ENCODE measurements around the gene ZNF536. TPM values are rescaled to one million over a fixed set of nuclear protein-coding genes. Genes with fewer than 3 reads are reported as not detected.

ZNF536 gene
- total and polyA plus RNA-seq, 2 of the 13 experiments (the other 11 are each of a cell fraction or from before 2014, with no cell fraction given) = not detected

GRCh38 chr19:30406220-30407067 is 34.3 kb downstream of the ZNF536 start (continued):
- peak; percentile 44; the same call in 1 of the 2 replicates for TF ChIP-seq CEBPG (CRISPR knock-in tag; IDR thresholded peaks at IDR 0.05)
- TF ChIP-seq ZNF589 (CRISPR knock-in tag; conservative IDR thresholded peaks at IDR 0.05) = no peak
- TF ChIP-seq SNRNP70 (IDR thresholded peaks at IDR 0.05; ENCODE audit: low read depth, low read length) = no peak
- TF ChIP-seq ZNF263 (CRISPR knock-in tag; IDR thresholded peaks at IDR 0.05) = no peak
- no peak for TF ChIP-seq ZNF337 (CRISPR knock-in tag; IDR thresholded peaks at IDR 0.05; ENCODE audit: borderline replicate concordance, low read depth)
- no peak for TF ChIP-seq CHD4 (IDR thresholded peaks at IDR 0.05; ENCODE audit: borderline replicate concordance, low read length)
- no peak for TF ChIP-seq USF2 (IDR thresholded peaks at IDR 0.05; ENCODE audit: low read depth, low read length)
- TF ChIP-seq USF2 (CRISPR knock-in tag; IDR thresholded peaks at IDR 0.05; ENCODE audit: borderline replicate concordance) = no peak
- TF ChIP-seq TCF7L2 (IDR thresholded peaks at IDR 0.05; ENCODE audit: low read depth, low read length) = no peak
- no peak for TF ChIP-seq ZNF512B (CRISPR knock-in tag; IDR thresholded peaks at IDR 0.05; ENCODE audit: borderline replicate concordance)
- TF ChIP-seq MYNN (CRISPR knock-in tag; IDR thresholded peaks at IDR 0.05; ENCODE audit: low read depth) = no peak
- TF ChIP-seq ZNF557 (CRISPR knock-in tag; IDR thresholded peaks at IDR 0.05) = no peak
- TF ChIP-seq ZBTB20 (CRISPR knock-in tag; IDR thresholded peaks at IDR 0.05; ENCODE audit: borderline replicate concordance, low read depth) = no peak
- TF ChIP-seq BHLHE40 (IDR thresholded peaks at IDR 0.05; ENCODE audit: low read length) = no peak
- no peak for TF ChIP-seq NR3C1 (CRISPR knock-in tag; IDR thresholded peaks at IDR 0.05)
- TF ChIP-seq FOSL1 (CRISPR knock-in tag; IDR thresholded peaks at IDR 0.05; ENCODE audit: borderline replicate concordance) = no peak
- no peak for TF ChIP-seq PHB2 (IDR thresholded peaks at IDR 0.05; ENCODE audit: partially characterized antibody)
- TF ChIP-seq ZNF124 (CRISPR knock-in tag; IDR thresholded peaks at IDR 0.05) = no peak
- TF ChIP-seq JDP2 (CRISPR knock-in tag; IDR thresholded peaks at IDR 0.05; ENCODE audit: borderline replicate concordance) = no peak
- TF ChIP-seq SOX13 (IDR thresholded peaks at IDR 0.05) = no peak
- no peak for TF ChIP-seq SOX13 (CRISPR knock-in tag; conservative IDR thresholded peaks at IDR 0.05 in 1 of 2, IDR thresholded peaks at IDR 0.05 in 1 of 2)
- TF ChIP-seq HNF1B (CRISPR knock-in tag; IDR thresholded peaks at IDR 0.05) = no peak
- TF ChIP-seq ARHGAP35 (CRISPR knock-in tag; IDR thresholded peaks at IDR 0.05; ENCODE audit: borderline replicate concordance) = no peak
- TF ChIP-seq ZFY (CRISPR knock-in tag; IDR thresholded peaks at IDR 0.05) = no peak
- TF ChIP-seq NR2F1 (CRISPR knock-in tag; IDR thresholded peaks at IDR 0.05) = no peak
